Adrenal gland (tissue), 5 donors: Measurements from ENCODE around the gene MAP3K15.

ENCODE experiments used
- POLR2A ChIP-seq, 2 donors: fragments of 450-650 bp; IDR thresholded peaks; one replicate each; pipeline ENCODE4 v1.6.1; 2017; ENCODE audit warnings: antibody characterized with exemption in 2 of 2, mild to moderate bottlenecking in 2 of 2, moderate library complexity in 1 of 2
- TF ChIP-seq, protein P1 (sequence below), 6 experiments: fragments of 450-650 bp in 4 of 6; fragments of 200-600 bp in 2 of 6; sonication (generic) in 1 of 6; IDR thresholded peaks; 1 replicate in 5 of 6; 2 replicates in 1 of 6; pipeline versions ENCODE4 v1.5.1 to v1.8.0; 2016 to 2021; ENCODE audit warnings: antibody characterized with exemption in 6 of 6, mild to moderate bottlenecking in 2 of 6, moderate library complexity in 1 of 6
- donor health status: DM: no; HTN: no; CAD: no.

DNA sequence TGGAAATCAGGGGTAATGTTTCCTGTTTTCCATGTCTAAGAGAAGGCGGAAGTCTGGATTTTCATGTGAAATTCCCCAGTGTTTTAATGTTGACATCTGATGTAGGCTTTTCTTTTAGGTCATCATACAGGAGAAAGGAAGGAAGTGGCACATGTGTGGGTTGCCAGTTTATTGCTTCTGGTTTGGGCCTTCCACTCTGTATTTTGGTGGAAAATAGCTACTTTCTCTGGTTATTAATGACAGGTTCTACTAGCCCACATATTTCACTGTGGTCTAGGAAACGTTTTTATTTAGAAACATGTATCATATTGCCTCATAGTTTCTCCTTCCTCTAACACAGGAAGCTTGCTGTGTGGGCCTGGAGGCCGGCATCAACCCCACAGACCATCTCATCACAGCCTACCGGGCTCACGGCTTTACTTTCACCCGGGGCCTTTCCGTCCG lies 164.3 kb downstream of the MAP3K15 start:
- TF ChIP-seq, protein P1, sequence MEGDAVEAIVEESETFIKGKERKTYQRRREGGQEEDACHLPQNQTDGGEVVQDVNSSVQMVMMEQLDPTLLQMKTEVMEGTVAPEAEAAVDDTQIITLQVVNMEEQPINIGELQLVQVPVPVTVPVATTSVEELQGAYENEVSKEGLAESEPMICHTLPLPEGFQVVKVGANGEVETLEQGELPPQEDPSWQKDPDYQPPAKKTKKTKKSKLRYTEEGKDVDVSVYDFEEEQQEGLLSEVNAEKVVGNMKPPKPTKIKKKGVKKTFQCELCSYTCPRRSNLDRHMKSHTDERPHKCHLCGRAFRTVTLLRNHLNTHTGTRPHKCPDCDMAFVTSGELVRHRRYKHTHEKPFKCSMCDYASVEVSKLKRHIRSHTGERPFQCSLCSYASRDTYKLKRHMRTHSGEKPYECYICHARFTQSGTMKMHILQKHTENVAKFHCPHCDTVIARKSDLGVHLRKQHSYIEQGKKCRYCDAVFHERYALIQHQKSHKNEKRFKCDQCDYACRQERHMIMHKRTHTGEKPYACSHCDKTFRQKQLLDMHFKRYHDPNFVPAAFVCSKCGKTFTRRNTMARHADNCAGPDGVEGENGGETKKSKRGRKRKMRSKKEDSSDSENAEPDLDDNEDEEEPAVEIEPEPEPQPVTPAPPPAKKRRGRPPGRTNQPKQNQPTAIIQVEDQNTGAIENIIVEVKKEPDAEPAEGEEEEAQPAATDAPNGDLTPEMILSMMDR (IDR thresholded peaks at IDR 0.05) = no peak
- TF ChIP-seq POLR2A (IDR thresholded peaks at IDR 0.05) = no peak
